Measurements from ENCODE around the gene MYZAP. TPM values are rescaled to one million over a fixed set of nuclear protein-coding genes. Genes with fewer than 3 reads are reported as not detected.
"Not testable (repeated sequence)": the region's sequence is repeated elsewhere in the genome, so short reads cannot be mapped to it uniquely, and the experiment has no call there.

MYZAP gene
- polyA plus RNA-seq, 1 of the 3 experiments (the other 2 are of a cell fraction): 0.07 TPM

GRCh38 chr15:57614241-57614640 lies 22.5 kb downstream of the MYZAP start:
- no peak overlapping the region for H2AFZ ChIP-seq (ENCODE audit: low read depth)
- no peaks in the 10 kb centered on the region for H3K9me3 ChIP-seq
- H3K79me2 ChIP-seq (ENCODE audit: insufficient read depth): no peaks in the 10 kb centered on the region
- no peak for TF ChIP-seq FOXJ3 (CRISPR knock-in tag; IDR thresholded peaks at IDR 0.05)
- TF ChIP-seq CTCF (IDR thresholded peaks at IDR 0.05): no peak
- TF ChIP-seq FOXM1 (IDR thresholded peaks at IDR 0.05; ENCODE audit: low read depth): no peak
- TF ChIP-seq GATA2 (CRISPR knock-in tag; IDR thresholded peaks at IDR 0.05): no peak
- no peak for TF ChIP-seq MEF2A (IDR thresholded peaks at IDR 0.05; ENCODE audit: borderline replicate concordance, low read depth)
- TF ChIP-seq TCF12 (IDR thresholded peaks at IDR 0.05): no peak
- no peak for TF ChIP-seq RFX5 (IDR thresholded peaks at IDR 0.05; ENCODE audit: low read length)
- TF ChIP-seq SIN3A (IDR thresholded peaks at IDR 0.05; ENCODE audit: borderline replicate concordance, low read depth, low read length): no peak
- no peak for TF ChIP-seq RAD21 (IDR thresholded peaks at IDR 0.05; ENCODE audit: low read length)
- TF ChIP-seq MAX (IDR thresholded peaks at IDR 0.05; ENCODE audit: low read depth): no peak
- no peak for TF ChIP-seq NFIC (IDR thresholded peaks at IDR 0.05; ENCODE audit: borderline replicate concordance)
- no peak for TF ChIP-seq GABPA (IDR thresholded peaks at IDR 0.05; ENCODE audit: low read depth)
- TF ChIP-seq MXI1 (IDR thresholded peaks at IDR 0.05; ENCODE audit: low read depth, low read length): no peak
- TF ChIP-seq POLR2AphosphoS5 (IDR thresholded peaks at IDR 0.05; ENCODE audit: low read depth, low read length): no peak
- TF ChIP-seq EP300 (IDR thresholded peaks at IDR 0.05; ENCODE audit: borderline replicate concordance in 1 of 2, low read depth in 1 of 2, low read length in 1 of 2): no peak
- TF ChIP-seq RXRA (IDR thresholded peaks at IDR 0.05; ENCODE audit: borderline replicate concordance, low read depth): no peak
- no peak overlapping the region for H3K9ac ChIP-seq
- H3K27ac ChIP-seq (ENCODE audit: low read depth in 2 of 2, low read length in 1 of 2): no peak overlapping the region
- H4K20me1 ChIP-seq (ENCODE audit: insufficient read depth): no peaks in the 10 kb centered on the region
- H3K27me3 ChIP-seq (ENCODE audit: insufficient read depth): no peaks in the 10 kb centered on the region
- 52% methylated on average over 7 of the region's 7 CpGs for WGBS (ENCODE audit: low lambda C conversion rate)
- no peaks in the 10 kb centered on the region for H3K9me2 ChIP-seq
- DNase-seq: no peak
- POLR2A ChIA-PET: no interaction called here
- CTCF ChIA-PET: no interaction called here
- no peak overlapping the region for H3K4me3 ChIP-seq (ENCODE audit: low read depth in 2 of 2, low read length in 1 of 2)
- H3F3A ChIP-seq (replicated peaks; ENCODE audit: insufficient read depth): no peaks in the 10 kb centered on the region
- no peak overlapping the region for H3K4me2 ChIP-seq
- peaks cover 0 to 4% of the 10 kb centered on the region in 2 experiments; a peak in 1 of 4 replicates for H3K4me1 ChIP-seq (ENCODE audit: control insufficient read depth in 1 of 2, insufficient read depth in 2 of 2, low read depth in 1 of 2, low read length in 1 of 2)
- H3K36me3 ChIP-seq (replicated peaks in 1 of 2; ENCODE audit: control insufficient read depth in 1 of 2, insufficient read depth in 2 of 2, low read length in 1 of 2): no peaks in the 10 kb centered on the region

GRCh38 chr15:57615951-57616496 lies 24.3 kb downstream of the MYZAP start:
- H3K4me3 ChIP-seq (ENCODE audit: low read depth in 2 of 2, low read length in 1 of 2); H3K4me2 ChIP-seq; H3K27me3 ChIP-seq (ENCODE audit: insufficient read depth); H3K9me3 ChIP-seq; H3K4me1 ChIP-seq (ENCODE audit: control insufficient read depth in 1 of 2, insufficient read depth in 2 of 2, low read depth in 1 of 2, low read length in 1 of 2); H4K20me1 ChIP-seq (ENCODE audit: insufficient read depth); H3K36me3 ChIP-seq (replicated peaks in 1 of 2; ENCODE audit: control insufficient read depth in 1 of 2, insufficient read depth in 2 of 2, low read length in 1 of 2); H2AFZ ChIP-seq (ENCODE audit: low read depth); H3F3A ChIP-seq (replicated peaks; ENCODE audit: insufficient read depth); H3K79me2 ChIP-seq (ENCODE audit: insufficient read depth); H3K27ac ChIP-seq (ENCODE audit: low read depth in 2 of 2, low read length in 1 of 2); POLR2A ChIA-PET; DNase-seq; H3K9me2 ChIP-seq; H3K9ac ChIP-seq: not testable (repeated sequence)
- 66% methylated on average over 8 of the region's 8 CpGs for WGBS (ENCODE audit: low lambda C conversion rate)
- CTCF ChIA-PET: interaction anchor here (1.1 kb wide), 1 partner anchor 35 kb away, joined by 3 read pairs; no protein-coding TSS in a partner anchor

All from SK-N-SH (cell line).